ENCODE results near the gene SIPA1L2. TPM values are rescaled to one million over a fixed set of nuclear protein-coding genes. Genes with fewer than 3 reads are reported as not detected.

The SIPA1L2 gene
- total RNA-seq, 1 donor from 2014 or later: 14.9 TPM

DNA sequence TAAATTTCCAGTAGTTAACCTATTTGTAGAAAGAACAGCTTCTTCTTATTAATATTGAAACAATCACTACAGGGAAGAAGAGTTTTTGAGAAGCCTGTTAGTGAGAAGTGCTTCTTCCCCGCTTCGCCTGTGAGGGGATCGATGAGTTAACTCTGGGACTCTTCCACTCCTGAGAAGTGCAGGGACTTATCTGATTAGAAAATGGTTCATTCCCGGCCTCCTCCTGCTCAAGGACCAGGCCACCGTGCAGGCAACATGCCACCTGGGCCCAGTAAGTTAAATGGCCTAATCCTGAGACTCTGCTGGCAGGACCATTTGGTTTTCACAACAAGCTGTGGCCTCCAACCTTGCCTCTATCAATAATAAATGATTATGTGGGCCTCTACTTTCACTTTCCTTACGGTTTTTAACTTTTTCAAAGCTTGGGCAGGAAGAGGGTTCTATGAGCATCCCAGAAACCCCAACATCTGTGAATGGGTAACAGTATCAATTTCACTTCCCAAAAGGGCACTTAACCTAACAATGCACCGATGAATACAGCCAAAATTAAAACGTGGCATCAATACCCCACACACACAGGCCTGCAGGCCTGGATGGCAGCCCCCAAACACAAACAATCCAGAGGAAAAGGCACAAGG lies 33.1 kb downstream of the SIPA1L2 start:
- Histone ChIP-seq H3K27me3 (ENCODE audit: insufficient read depth, low read length) (no peaks in the 10 kb centered on the region), H3K9me3 (ENCODE audit: insufficient read depth, low read depth, low read length) (no peaks in the 10 kb centered on the region), H3K36me3 (ENCODE audit: insufficient read depth, low read length) (no peaks in the 10 kb centered on the region), H3K27ac (ENCODE audit: low read depth, low read length) (no peak overlapping the region), H4K20me1 (ENCODE audit: insufficient read depth, low read length) (peaks cover 23% of the 10 kb centered on the region), H3K4me1 (ENCODE audit: insufficient read depth, low read length) (no peaks in the 10 kb centered on the region), H3K79me2 (ENCODE audit: insufficient read depth, low read length) (peaks cover 20% of the 10 kb centered on the region), H2AFZ (ENCODE audit: low read depth, low read length) (no peak overlapping the region), H3K4me2 (ENCODE audit: low read length) (no peak overlapping the region), H3K9ac (ENCODE audit: low read length) (no peak overlapping the region), H3K4me3 (ENCODE audit: insufficient read depth, low read depth, low read length) (no peak overlapping the region)
- Mint-ChIP-seq H3K9me3 (ENCODE audit: unreplicated experiment) (no peaks in the 10 kb centered on the region), H3K36me3 (ENCODE audit: low read depth, unreplicated experiment) (no peaks in the 10 kb centered on the region), H3K27me3 (ENCODE audit: low read depth, unreplicated experiment) (no peaks in the 10 kb centered on the region), H3K4me3 (ENCODE audit: unreplicated experiment) (no peak overlapping the region), H3K27ac (ENCODE audit: unreplicated experiment) (no peak overlapping the region), H3K4me1 (ENCODE audit: low read depth, unreplicated experiment) (peaks cover 28% of the 10 kb centered on the region)
- FAIRE-seq (no peak), DNase-seq (ENCODE audit: low read depth) (no peak)
- TF ChIP-seq, protein P1, sequence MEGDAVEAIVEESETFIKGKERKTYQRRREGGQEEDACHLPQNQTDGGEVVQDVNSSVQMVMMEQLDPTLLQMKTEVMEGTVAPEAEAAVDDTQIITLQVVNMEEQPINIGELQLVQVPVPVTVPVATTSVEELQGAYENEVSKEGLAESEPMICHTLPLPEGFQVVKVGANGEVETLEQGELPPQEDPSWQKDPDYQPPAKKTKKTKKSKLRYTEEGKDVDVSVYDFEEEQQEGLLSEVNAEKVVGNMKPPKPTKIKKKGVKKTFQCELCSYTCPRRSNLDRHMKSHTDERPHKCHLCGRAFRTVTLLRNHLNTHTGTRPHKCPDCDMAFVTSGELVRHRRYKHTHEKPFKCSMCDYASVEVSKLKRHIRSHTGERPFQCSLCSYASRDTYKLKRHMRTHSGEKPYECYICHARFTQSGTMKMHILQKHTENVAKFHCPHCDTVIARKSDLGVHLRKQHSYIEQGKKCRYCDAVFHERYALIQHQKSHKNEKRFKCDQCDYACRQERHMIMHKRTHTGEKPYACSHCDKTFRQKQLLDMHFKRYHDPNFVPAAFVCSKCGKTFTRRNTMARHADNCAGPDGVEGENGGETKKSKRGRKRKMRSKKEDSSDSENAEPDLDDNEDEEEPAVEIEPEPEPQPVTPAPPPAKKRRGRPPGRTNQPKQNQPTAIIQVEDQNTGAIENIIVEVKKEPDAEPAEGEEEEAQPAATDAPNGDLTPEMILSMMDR (IDR thresholded peaks at IDR 0.05; ENCODE audit: insufficient read depth, low read depth, low read length): no peak
- no peak for TF ChIP-seq EZH2 (IDR thresholded peaks at IDR 0.05; ENCODE audit: insufficient read depth, low read length)

DNA sequence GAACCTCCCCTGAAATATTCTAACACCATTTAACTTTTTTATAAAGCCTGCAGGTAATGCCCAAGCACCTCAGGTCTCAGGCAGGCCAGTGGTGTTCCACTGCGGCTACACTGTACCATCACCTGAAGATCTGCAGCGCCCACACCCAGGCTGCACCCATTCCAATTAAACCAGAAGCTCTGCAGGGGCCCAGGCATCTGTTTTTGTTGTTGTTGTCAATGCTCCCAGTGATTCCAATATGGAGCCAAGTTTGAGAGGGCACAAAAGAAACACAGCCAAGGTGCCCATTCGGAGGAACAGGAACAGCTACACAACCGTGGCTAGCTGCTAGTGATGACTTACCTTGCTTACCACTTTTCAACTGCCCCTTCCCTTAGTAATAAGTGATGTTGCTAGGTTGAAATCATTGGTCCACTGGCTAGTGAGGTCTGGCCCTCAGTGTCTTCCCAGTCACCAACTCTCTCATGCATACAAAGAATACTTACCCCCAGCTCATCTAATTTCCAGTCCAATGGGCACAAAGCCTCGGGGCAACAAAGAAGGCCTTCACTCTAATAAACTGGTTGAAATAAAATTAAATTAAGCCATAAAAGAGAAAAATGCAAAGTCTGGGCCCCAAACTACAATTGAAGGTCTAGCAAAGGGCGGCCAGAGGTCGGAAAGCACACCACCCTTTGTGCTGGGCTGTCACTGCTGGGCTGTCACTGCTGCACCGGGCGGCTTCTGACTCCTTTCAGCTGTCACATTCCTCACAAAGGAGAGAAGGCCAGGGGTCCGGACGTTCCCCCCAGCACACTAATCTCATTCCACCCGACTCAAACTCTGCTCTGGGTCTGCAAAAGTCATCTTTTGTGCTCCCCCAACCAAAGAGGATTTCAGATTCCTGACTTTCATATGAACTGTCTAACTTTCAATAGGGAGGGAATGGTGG lies 34.9 kb downstream of the SIPA1L2 start:
- Mint-ChIP-seq H3K4me3 (ENCODE audit: unreplicated experiment) (no peak overlapping the region), H3K9me3 (ENCODE audit: unreplicated experiment) (no peaks in the 10 kb centered on the region), H3K36me3 (ENCODE audit: low read depth, unreplicated experiment) (no peaks in the 10 kb centered on the region), H3K4me1 (ENCODE audit: low read depth, unreplicated experiment) (peaks cover 29% of the 10 kb centered on the region), H3K27me3 (ENCODE audit: low read depth, unreplicated experiment) (no peaks in the 10 kb centered on the region), H3K27ac (ENCODE audit: unreplicated experiment) (no peak overlapping the region)
- no peak overlapping the region for H3K27ac ChIP-seq (ENCODE audit: low read depth, low read length)
- TF ChIP-seq EZH2 (IDR thresholded peaks at IDR 0.05; ENCODE audit: insufficient read depth, low read length): no peak
- TF ChIP-seq, protein P1 (IDR thresholded peaks at IDR 0.05; ENCODE audit: insufficient read depth, low read depth, low read length): no peak
- no peak for FAIRE-seq
- no peaks in the 10 kb centered on the region for H3K4me1 ChIP-seq (ENCODE audit: insufficient read depth, low read length)
- no peak for DNase-seq (ENCODE audit: low read depth)
- peaks cover 16% of the 10 kb centered on the region for H3K79me2 ChIP-seq (ENCODE audit: insufficient read depth, low read length)
- no peak overlapping the region for H2AFZ ChIP-seq (ENCODE audit: low read depth, low read length)
- H3K4me2 ChIP-seq (ENCODE audit: low read length): no peak overlapping the region
- H3K27me3 ChIP-seq (ENCODE audit: insufficient read depth, low read length): no peaks in the 10 kb centered on the region
- H4K20me1 ChIP-seq (ENCODE audit: insufficient read depth, low read length): peaks cover 14% of the 10 kb centered on the region
- no peak overlapping the region for H3K4me3 ChIP-seq (ENCODE audit: insufficient read depth, low read depth, low read length)
- H3K9ac ChIP-seq (ENCODE audit: low read length): no peak overlapping the region
- no peaks in the 10 kb centered on the region for H3K9me3 ChIP-seq (ENCODE audit: insufficient read depth, low read depth, low read length)
- no peaks in the 10 kb centered on the region for H3K36me3 ChIP-seq (ENCODE audit: insufficient read depth, low read length)
